ENCODE data around the gene CALML4.
"Not testable (repeated sequence)": the region's sequence is repeated elsewhere in the genome, so short reads cannot be mapped to it uniquely, and the experiment has no call there.

CALML4 gene

DNA sequence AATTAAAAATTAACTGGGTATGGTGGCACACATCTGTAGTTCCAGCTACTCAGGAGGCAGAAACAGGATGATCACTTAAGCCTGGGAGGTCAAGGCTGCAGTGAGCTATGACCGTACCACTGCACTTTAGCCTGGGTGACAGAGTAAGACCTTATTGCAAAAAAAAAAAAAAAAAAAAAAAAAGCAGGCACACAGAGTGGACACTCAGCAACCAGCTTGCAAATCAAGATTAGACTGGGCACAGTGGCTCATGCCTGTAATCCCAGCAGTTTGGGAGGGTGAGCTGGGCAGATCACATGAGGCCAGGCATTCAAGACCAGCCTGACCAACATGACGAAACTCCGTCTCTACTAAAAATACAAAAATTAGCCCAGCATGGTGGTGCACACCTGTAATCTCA lies 19.0 kb upstream of the CALML4 start:
- DNase-seq (ENCODE audit: low read depth): no peak
- H3K4me3 ChIP-seq (ENCODE audit: low read depth, low read length): no peak overlapping the region
- TF ChIP-seq, protein P1, sequence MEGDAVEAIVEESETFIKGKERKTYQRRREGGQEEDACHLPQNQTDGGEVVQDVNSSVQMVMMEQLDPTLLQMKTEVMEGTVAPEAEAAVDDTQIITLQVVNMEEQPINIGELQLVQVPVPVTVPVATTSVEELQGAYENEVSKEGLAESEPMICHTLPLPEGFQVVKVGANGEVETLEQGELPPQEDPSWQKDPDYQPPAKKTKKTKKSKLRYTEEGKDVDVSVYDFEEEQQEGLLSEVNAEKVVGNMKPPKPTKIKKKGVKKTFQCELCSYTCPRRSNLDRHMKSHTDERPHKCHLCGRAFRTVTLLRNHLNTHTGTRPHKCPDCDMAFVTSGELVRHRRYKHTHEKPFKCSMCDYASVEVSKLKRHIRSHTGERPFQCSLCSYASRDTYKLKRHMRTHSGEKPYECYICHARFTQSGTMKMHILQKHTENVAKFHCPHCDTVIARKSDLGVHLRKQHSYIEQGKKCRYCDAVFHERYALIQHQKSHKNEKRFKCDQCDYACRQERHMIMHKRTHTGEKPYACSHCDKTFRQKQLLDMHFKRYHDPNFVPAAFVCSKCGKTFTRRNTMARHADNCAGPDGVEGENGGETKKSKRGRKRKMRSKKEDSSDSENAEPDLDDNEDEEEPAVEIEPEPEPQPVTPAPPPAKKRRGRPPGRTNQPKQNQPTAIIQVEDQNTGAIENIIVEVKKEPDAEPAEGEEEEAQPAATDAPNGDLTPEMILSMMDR (IDR thresholded peaks at IDR 0.05; ENCODE audit: low read depth, low read length, missing control alignments): no peak

DNA sequence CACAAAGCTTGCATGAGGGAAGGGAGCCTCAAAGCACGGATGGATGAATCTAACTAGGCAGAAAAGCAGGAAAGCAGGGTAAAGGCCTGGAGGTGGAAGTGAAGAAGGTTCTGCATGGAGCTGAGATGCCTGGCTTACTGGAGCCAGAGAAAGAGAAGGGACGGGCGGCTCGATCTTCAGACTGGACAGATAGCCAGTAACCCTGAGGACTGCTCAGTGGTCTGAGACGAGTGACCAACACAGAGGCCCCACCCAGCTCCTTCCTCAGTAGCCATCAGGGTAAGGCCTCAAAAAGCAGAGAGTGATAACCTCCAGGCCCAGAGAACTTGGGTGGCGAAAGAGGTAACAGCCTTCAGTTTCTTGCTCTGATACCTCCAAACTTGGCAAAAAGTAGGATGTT lies 18.0 kb upstream of the CALML4 start:
- no peak for DNase-seq (ENCODE audit: low read depth)
- no peak overlapping the region for H3K4me3 ChIP-seq (ENCODE audit: low read depth, low read length)
- TF ChIP-seq, protein P1 (IDR thresholded peaks at IDR 0.05; ENCODE audit: low read depth, low read length, missing control alignments): no peak

DNA sequence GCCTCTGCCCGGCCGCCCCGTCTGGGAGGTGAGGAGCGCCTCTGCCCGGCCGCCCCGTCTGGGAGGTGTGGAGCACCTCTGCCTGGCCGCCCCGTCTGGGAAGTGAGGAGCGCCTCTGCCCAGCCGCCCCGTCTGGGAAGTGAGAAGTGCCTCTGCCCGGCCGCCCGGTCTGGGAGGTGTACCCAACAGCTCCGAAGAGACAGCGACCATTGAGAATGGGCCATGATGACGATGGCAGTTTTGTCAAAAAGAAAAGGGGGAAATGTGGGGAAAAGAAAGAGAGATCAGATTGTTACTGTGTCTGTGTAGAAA lies 17.3 kb upstream of the CALML4 start:
- not testable (repeated sequence) for H3K4me3 ChIP-seq (ENCODE audit: low read depth, low read length); DNase-seq (ENCODE audit: low read depth)

DNA sequence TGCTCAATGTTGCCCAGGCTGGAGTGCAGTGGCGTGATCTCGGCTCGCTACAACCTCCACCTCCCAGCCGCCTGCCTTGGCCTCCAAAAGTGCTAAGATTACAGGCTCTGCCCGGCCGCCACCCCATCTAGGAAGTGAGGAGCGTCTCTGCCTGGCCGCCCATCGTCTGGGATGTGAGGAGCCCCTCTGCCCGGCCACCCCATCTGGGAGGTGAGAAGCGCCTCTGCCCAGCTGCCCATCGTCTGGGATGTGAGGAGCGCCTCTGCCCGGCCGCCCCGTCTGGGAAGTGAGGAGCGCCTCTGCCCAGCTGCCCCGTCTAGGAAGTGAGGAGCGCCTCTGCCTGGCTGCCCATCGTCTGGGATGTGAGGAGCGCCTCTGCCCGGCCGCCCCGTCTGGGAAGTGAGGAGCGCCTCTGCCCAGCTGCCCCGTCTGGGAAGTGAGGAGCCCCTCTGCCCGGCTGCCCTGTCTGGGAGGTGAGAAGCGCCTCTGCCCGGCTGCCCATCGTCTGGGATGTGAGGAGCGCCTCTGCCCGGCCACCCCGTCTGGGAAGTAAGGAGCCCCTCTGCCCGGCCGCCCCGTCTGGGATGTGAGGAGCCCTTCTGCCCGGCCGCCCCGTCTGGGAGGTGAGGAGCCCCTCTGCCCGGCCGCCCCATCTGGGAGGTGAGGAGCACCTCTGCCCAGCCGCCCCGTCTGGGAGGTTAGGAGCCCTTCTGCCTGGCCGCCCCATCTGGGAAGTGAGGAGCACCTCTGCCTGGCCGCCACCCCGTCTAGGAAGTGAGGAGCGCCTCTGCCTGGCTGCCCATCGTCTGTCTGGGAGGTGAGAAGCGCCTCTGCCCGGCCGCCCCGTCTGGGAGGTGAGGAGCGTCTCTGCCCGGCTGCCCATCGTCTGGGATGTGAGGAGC lies 16.6 kb upstream of the CALML4 start:
- DNase-seq (ENCODE audit: low read depth); H3K4me3 ChIP-seq (ENCODE audit: low read depth, low read length): not testable (repeated sequence)

DNA sequence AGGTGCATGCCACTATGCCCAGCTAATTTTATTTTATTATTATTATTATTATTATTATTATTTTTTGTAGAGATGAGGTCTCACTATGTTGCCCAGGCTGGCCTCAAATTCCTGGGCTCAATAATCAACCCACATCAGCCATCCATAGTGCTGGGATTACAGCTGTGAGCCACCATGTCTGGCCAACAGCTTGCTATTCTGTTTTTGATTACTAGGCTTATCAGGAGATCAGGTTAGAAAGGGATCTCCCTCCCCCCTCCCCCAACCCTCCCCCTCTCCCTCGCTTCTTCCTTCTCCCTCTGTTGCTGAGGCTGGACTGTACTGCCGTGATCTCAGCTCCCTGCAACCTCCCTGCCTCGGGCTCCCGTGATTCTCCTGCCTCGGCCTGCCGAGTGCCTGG lies 15.8 kb upstream of the CALML4 start:
- TF ChIP-seq, protein P1 (IDR thresholded peaks at IDR 0.05; ENCODE audit: low read depth, low read length, missing control alignments): no peak
- no peak overlapping the region for H3K4me3 ChIP-seq (ENCODE audit: low read depth, low read length)
- DNase-seq (ENCODE audit: low read depth): no peak

DNA sequence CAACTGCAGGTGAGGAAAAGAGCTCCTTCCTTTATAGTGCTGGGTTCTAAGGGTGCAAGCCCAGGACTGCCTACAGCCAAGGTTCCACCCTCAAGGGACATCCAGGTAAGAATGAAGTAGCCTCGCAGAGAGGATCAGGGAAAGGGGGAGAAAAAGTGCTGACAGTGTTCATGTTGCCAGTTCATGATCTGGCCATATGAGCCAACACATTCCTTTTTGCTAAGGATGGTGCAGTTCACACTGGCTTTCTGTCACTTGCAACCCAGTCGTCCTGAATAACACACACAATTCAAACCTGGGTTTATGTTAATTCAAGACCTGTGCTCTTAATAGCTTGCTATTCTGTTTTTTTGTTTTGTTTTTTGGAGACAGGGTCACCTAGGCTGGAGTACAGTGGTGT lies 15.4 kb upstream of the CALML4 start:
- TF ChIP-seq, protein P1 (IDR thresholded peaks at IDR 0.05; ENCODE audit: low read depth, low read length, missing control alignments): no peak
- no peak for DNase-seq (ENCODE audit: low read depth)
- no peak overlapping the region for H3K4me3 ChIP-seq (ENCODE audit: low read depth, low read length)

DNA sequence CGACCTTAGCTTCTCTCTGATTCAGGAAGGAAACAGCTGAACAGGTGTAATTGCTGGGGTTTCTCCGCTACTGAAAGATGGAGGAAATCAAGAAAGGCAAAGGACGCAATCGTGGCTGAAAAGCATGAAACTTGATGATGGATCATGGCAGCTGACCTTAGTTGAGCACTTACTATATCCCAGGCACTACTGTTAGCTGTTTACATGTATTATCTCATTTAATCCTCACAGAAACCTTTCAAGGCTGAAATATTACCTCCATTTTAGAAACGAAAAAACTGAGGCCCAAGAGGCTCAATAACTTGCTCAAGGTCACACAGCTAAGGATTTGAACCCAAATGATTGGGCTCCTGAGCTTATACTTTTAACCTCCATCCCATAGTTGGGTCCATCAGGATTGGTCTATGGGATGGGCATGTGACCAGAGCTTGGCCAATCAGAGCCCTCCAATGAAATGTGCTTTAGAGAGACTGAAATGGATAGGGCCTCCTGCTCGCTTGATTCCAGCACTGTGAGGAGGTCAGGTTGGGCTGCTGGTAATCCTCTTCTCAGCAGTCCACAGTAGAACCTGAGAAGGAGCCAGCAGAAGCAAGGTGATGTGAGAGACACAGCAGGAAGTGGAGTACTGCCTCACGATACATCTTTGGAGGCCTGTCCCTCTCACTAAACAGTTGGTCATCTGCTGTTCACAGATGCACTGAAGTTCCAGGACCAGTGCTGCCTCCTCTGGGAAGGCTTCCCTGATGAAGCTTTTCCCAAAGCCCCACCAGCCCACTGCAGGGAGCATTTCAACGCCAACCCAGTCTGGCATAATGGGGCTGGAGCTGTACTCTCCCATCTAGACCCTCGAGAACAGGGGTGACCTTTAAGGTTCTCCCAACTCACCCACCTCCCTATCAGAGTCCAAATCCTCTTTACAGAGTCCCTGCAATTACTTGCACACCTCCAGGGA lies 14.0 kb upstream of the CALML4 start:
- DNase-seq (ENCODE audit: low read depth): no peak
- TF ChIP-seq, protein P1 (IDR thresholded peaks at IDR 0.05; ENCODE audit: low read depth, low read length, missing control alignments): no peak
- no peak overlapping the region for H3K4me3 ChIP-seq (ENCODE audit: low read depth, low read length)

Data from GM12864 (cell line).